HG03354 (cell line): ENCODE measurements around the gene LIMS2.
A peak's percentile ranks its signal among the peaks of the same experiment; 100 is the strongest.

Experiments
- ATAC-seq: cut with Tn5 transposase; IDR thresholded peaks from one replicate; pipeline ENCODE4 v1.9.1; 2021; ENCODE audit warnings: mild to moderate bottlenecking; ENCODE audit not compliant: unreplicated experiment, poor library complexity, severe bottlenecking

LIMS2 gene

GRCh38 chr2:127661072-127661649 lies 14.2 kb downstream of the LIMS2 start:
- no peak for ATAC-seq

- no peak for ATAC-seq
Observed at GRCh38 chr2:127660291-127660578, 15.1 kb downstream of the LIMS2 start.

- no peak for ATAC-seq
Observed at GRCh38 chr2:127659408-127660290, 15.7 kb downstream of the LIMS2 start.

- no peak for ATAC-seq
Observed at GRCh38 chr2:127658641-127659407, 16.5 kb downstream of the LIMS2 start.

GRCh38 chr2:127658146-127658545 lies 17.2 kb downstream of the LIMS2 start:
- ATAC-seq, result no peak

- no peak for ATAC-seq
Observed at GRCh38 chr2:127657232-127657595, 18.1 kb downstream of the LIMS2 start.

GRCh38 chr2:127656569-127657231 lies 18.6 kb downstream of the LIMS2 start:
- ATAC-seq, result no peak

- no peak for ATAC-seq
Observed at GRCh38 chr2:127655209-127656073, 19.9 kb downstream of the LIMS2 start.

- ATAC-seq, result no peak
Observed at GRCh38 chr2:127654838-127655175, 20.5 kb downstream of the LIMS2 start.

GRCh38 chr2:127654084-127654837 lies 21.1 kb downstream of the LIMS2 start:
- no peak for ATAC-seq

GRCh38 chr2:127653421-127654083 lies 21.8 kb downstream of the LIMS2 start:
- ATAC-seq, result no peak

- ATAC-seq, result no peak
Observed at GRCh38 chr2:127652786-127653357, 22.5 kb downstream of the LIMS2 start.

- ATAC-seq, result no peak
Observed at GRCh38 chr2:127651971-127652550, 23.3 kb downstream of the LIMS2 start.

- ATAC-seq, result no peak
Observed at GRCh38 chr2:127651381-127651809, 23.9 kb downstream of the LIMS2 start.

GRCh38 chr2:127650785-127651380 lies 24.4 kb downstream of the LIMS2 start:
- ATAC-seq, result no peak

- ATAC-seq, result no peak
Observed at GRCh38 chr2:127650041-127650784, 25.1 kb downstream of the LIMS2 start.

GRCh38 chr2:127649684-127650040 lies 25.7 kb downstream of the LIMS2 start:
- peak; percentile 79 for ATAC-seq
